ENCODE data around the gene PEBP1.

PEBP1 gene

DNA sequence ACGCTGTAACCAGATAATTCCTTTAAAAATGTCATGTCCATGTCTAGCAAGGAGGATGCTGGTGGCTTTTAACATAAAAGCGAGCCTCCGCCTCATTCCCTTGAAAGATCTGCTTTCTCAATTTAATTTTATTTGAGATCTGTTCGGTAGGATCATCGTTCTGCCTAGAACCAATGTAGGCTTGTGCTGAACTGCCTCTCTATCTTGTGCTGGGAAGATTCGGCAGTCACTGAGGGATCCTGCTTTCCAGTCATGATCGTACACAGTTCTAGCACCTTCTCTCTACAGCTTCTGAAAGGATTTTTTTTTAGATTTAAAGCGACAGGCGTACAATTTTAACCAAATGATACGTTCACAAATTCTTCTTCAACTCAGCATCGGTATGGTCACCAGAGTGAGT, 54.3 kb downstream of the PEBP1 start:
- Histone ChIP-seq H4K91ac (ENCODE audit: low read depth, low read length, poor library complexity) (no peak overlapping the region), H3K9me3 (replicated peaks in 1 of 2; ENCODE audit: control insufficient read depth in 2 of 2, insufficient read depth in 1 of 2, low read depth in 1 of 2, low read length in 2 of 2) (no peaks in the 10 kb centered on the region), H2AFZ (ENCODE audit: low read length) (peak overlapping the region; percentile 86), H2BK15ac (ENCODE audit: low read length) (no peak overlapping the region), H2BK12ac (ENCODE audit: low read length) (no peak overlapping the region), H2BK5ac (ENCODE audit: low read length) (no peak overlapping the region), H3K4me2 (ENCODE audit: insufficient read depth, low read length, poor library complexity, severe bottlenecking) (no peak overlapping the region), H3K36me3 (replicated peaks in 1 of 2; ENCODE audit: control insufficient read depth in 2 of 2, insufficient read depth in 2 of 2, low read length in 2 of 2) (no peaks in the 10 kb centered on the region), H3K9ac (ENCODE audit: low read depth, low read length, poor library complexity) (no peak overlapping the region), H3K4me1 (ENCODE audit: control insufficient read depth in 2 of 2, insufficient read depth in 1 of 2, low read depth in 1 of 2, low read length in 2 of 2) (peaks cover 2 to 11% of the 10 kb centered on the region in 2 donors), H3K4me3 (ENCODE audit: low read length in 2 of 2) (peak overlapping the region in 1 of 2 donors; percentile 60), H3K14ac (ENCODE audit: low read length) (no peak overlapping the region), H4K8ac (ENCODE audit: low read depth, low read length) (no peak overlapping the region), H3K79me1 (ENCODE audit: low read depth, low read length) (no peaks in the 10 kb centered on the region), H3K18ac (ENCODE audit: low read length) (no peak overlapping the region), H2BK120ac (ENCODE audit: low read depth, low read length) (no peak overlapping the region), H2AK5ac (ENCODE audit: low read depth, low read length) (no peak overlapping the region), H3K27me3 (ENCODE audit: control insufficient read depth in 3 of 3, insufficient read depth in 3 of 3, low read depth in 1 of 3, low read length in 3 of 3) (no peaks in the 10 kb centered on the region), H3K23ac (ENCODE audit: low read depth, low read length, poor library complexity) (no peak overlapping the region), H3K4ac (ENCODE audit: low read length) (no peak overlapping the region), H3K27ac (replicated peaks; ENCODE audit: low read length) (peak overlapping the region; percentile 83)
- WGBS, 2 donors (ENCODE audit: extremely low coverage in 2 of 2, insufficient read length in 2 of 2, insufficient replicate concordance in 1 of 2), result no CpG with 5 or more reads among the region's 11 CpGs
- no peak for DNase-seq (ENCODE audit: low spot score)

DNA sequence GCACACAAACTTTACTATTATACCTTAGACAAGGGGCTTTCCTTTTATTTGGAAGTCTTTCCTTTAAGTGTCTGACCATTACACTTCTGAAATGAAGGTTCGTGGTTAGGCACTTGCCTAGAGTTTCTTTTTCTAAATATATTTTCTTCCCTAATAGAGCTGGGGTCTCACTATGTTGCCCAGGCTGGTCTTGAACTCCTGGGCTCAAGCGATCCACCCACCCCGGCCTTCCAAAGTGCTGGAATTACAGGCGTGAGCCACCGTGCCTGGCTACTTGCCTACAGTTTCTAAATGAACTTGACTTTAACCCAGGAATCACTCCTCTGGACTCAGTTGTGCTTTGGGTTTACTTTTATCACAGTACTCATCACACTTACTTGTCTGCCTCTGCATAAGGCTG, 57.6 kb downstream of the PEBP1 start:
- DNase-seq (ENCODE audit: low spot score), result no peak
- Histone ChIP-seq H2BK120ac (ENCODE audit: low read depth, low read length) (no peak overlapping the region), H2AK5ac (ENCODE audit: low read depth, low read length) (no peak overlapping the region), H2BK12ac (ENCODE audit: low read length) (no peak overlapping the region), H3K4me1 (ENCODE audit: control insufficient read depth in 2 of 2, insufficient read depth in 1 of 2, low read depth in 1 of 2, low read length in 2 of 2) (peaks cover 0 to 2% of the 10 kb centered on the region in 2 donors), H3K79me1 (ENCODE audit: low read depth, low read length) (no peaks in the 10 kb centered on the region), H3K27me3 (ENCODE audit: control insufficient read depth in 3 of 3, insufficient read depth in 3 of 3, low read depth in 1 of 3, low read length in 3 of 3) (no peaks in the 10 kb centered on the region), H3K23ac (ENCODE audit: low read depth, low read length, poor library complexity) (no peak overlapping the region), H3K27ac (replicated peaks; ENCODE audit: low read length) (no peak overlapping the region), H3K14ac (ENCODE audit: low read length) (no peak overlapping the region), H3K4ac (ENCODE audit: low read length) (no peak overlapping the region), H2BK5ac (ENCODE audit: low read length) (no peak overlapping the region), H3K9me3 (replicated peaks in 1 of 2; ENCODE audit: control insufficient read depth in 2 of 2, insufficient read depth in 1 of 2, low read depth in 1 of 2, low read length in 2 of 2) (no peaks in the 10 kb centered on the region), H4K8ac (ENCODE audit: low read depth, low read length) (no peak overlapping the region), H3K4me2 (ENCODE audit: insufficient read depth, low read length, poor library complexity, severe bottlenecking) (no peak overlapping the region), H3K4me3 (ENCODE audit: low read length in 2 of 2) (no peak overlapping the region), H2AFZ (ENCODE audit: low read length) (no peak overlapping the region), H4K91ac (ENCODE audit: low read depth, low read length, poor library complexity) (no peak overlapping the region), H3K18ac (ENCODE audit: low read length) (no peak overlapping the region), H3K36me3 (replicated peaks in 1 of 2; ENCODE audit: control insufficient read depth in 2 of 2, insufficient read depth in 2 of 2, low read length in 2 of 2) (no peaks in the 10 kb centered on the region), H3K9ac (ENCODE audit: low read depth, low read length, poor library complexity) (no peak overlapping the region), H2BK15ac (ENCODE audit: low read length) (no peak overlapping the region)
- no CpG with 5 or more reads among the region's 5 CpGs for WGBS, 2 donors (ENCODE audit: extremely low coverage in 2 of 2, insufficient read length in 2 of 2, insufficient replicate concordance in 1 of 2)

DNA sequence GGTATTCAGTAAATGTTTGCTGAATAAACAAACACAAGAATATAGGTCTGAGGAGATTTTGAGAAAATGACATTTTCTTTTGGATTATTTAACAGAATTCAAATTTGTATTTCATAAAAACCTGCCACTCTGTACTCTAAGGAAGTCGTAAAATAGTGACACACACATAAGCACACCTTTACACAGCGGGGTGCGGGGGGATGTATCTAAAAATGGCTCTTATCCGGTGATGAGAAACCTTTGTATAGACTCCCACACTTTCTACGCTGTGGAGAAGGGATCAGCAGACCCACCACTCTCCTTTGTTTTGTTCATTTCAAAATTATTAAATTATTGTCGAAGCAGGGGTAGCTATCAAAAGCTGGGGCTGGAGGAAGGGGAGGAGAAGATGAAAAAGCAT, 58.0 kb downstream of the PEBP1 start:
- Histone ChIP-seq H3K23ac (ENCODE audit: low read depth, low read length, poor library complexity) (no peak overlapping the region), H3K4me3 (ENCODE audit: low read length in 2 of 2) (no peak overlapping the region), H2BK5ac (ENCODE audit: low read length) (no peak overlapping the region), H3K4me1 (ENCODE audit: control insufficient read depth in 2 of 2, insufficient read depth in 1 of 2, low read depth in 1 of 2, low read length in 2 of 2) (no peaks in the 10 kb centered on the region), H3K14ac (ENCODE audit: low read length) (no peak overlapping the region), H3K27ac (replicated peaks; ENCODE audit: low read length) (no peak overlapping the region), H4K91ac (ENCODE audit: low read depth, low read length, poor library complexity) (no peak overlapping the region), H3K79me1 (ENCODE audit: low read depth, low read length) (no peaks in the 10 kb centered on the region), H4K8ac (ENCODE audit: low read depth, low read length) (no peak overlapping the region), H3K36me3 (replicated peaks in 1 of 2; ENCODE audit: control insufficient read depth in 2 of 2, insufficient read depth in 2 of 2, low read length in 2 of 2) (no peaks in the 10 kb centered on the region), H2BK12ac (ENCODE audit: low read length) (no peak overlapping the region), H2BK15ac (ENCODE audit: low read length) (no peak overlapping the region), H2AFZ (ENCODE audit: low read length) (no peak overlapping the region), H3K18ac (ENCODE audit: low read length) (no peak overlapping the region), H3K4me2 (ENCODE audit: insufficient read depth, low read length, poor library complexity, severe bottlenecking) (no peak overlapping the region), H3K9ac (ENCODE audit: low read depth, low read length, poor library complexity) (no peak overlapping the region), H3K9me3 (replicated peaks in 1 of 2; ENCODE audit: control insufficient read depth in 2 of 2, insufficient read depth in 1 of 2, low read depth in 1 of 2, low read length in 2 of 2) (no peaks in the 10 kb centered on the region), H2BK120ac (ENCODE audit: low read depth, low read length) (no peak overlapping the region), H3K27me3 (ENCODE audit: control insufficient read depth in 3 of 3, insufficient read depth in 3 of 3, low read depth in 1 of 3, low read length in 3 of 3) (no peaks in the 10 kb centered on the region), H2AK5ac (ENCODE audit: low read depth, low read length) (no peak overlapping the region), H3K4ac (ENCODE audit: low read length) (no peak overlapping the region)
- WGBS, 2 donors (ENCODE audit: extremely low coverage in 2 of 2, insufficient read length in 2 of 2, insufficient replicate concordance in 1 of 2), result no CpG with 5 or more reads among the region's 6 CpGs
- no peak for DNase-seq (ENCODE audit: low spot score)

All from neuronal stem cell (in vitro differentiated cells).